NCI-H446 (cell line): ENCODE results near the gene L1CAM.

Experiments used
- DNase-seq, 2 experiments: peaks; one replicate each; lab custom pipeline; 2025; lab: John Stamatoyannopoulos, UW

L1CAM gene

GRCh38 chrX:153878345-153878744 lies 7.6 kb downstream of the L1CAM start:
- DNase-seq, result peak in 1 of 2 experiments; percentile 21

GRCh38 chrX:153877571-153878261 lies 8.3 kb downstream of the L1CAM start:
- no peak for DNase-seq

- no peak for DNase-seq
Measured at GRCh38 chrX:153876112-153876491, 9.9 kb downstream of the L1CAM start.

- no peak for DNase-seq
Measured at GRCh38 chrX:153875391-153876111, 10.4 kb downstream of the L1CAM start.

GRCh38 chrX:153874366-153875125 lies 11.4 kb downstream of the L1CAM start:
- DNase-seq, result no peak

- DNase-seq, result no peak
Measured at GRCh38 chrX:153874085-153874365, 11.9 kb downstream of the L1CAM start.

GRCh38 chrX:153873282-153874084 lies 12.5 kb downstream of the L1CAM start:
- DNase-seq, result peak in 1 of 2 experiments; percentile 44

- DNase-seq, result no peak
Measured at GRCh38 chrX:153871946-153872878, 13.8 kb downstream of the L1CAM start.

GRCh38 chrX:153871451-153871850 lies 14.5 kb downstream of the L1CAM start:
- no peak for DNase-seq

- no peak for DNase-seq
Measured at GRCh38 chrX:153870791-153871360, 15.1 kb downstream of the L1CAM start.

- DNase-seq, result no peak
Measured at GRCh38 chrX:153870288-153870690, 15.7 kb downstream of the L1CAM start.

GRCh38 chrX:153869473-153870287 lies 16.3 kb downstream of the L1CAM start:
- DNase-seq, result no peak

- DNase-seq, result no peak
Measured at GRCh38 chrX:153868576-153869472, 17.1 kb downstream of the L1CAM start.

GRCh38 chrX:153867671-153868070 lies 18.3 kb downstream of the L1CAM start:
- DNase-seq, result no peak

GRCh38 chrX:153867139-153867538 lies 18.8 kb downstream of the L1CAM start:
- DNase-seq, result no peak

- no peak for DNase-seq
Measured at GRCh38 chrX:153866302-153867019, 19.5 kb downstream of the L1CAM start.

- no peak for DNase-seq
Measured at GRCh38 chrX:153865685-153866084, 20.3 kb downstream of the L1CAM start.

GRCh38 chrX:153865321-153865580 lies 20.7 kb downstream of the L1CAM start:
- DNase-seq, result no peak
